HCT116 (cell line): ENCODE data around the gene ZDHHC1. TPM values are rescaled to one million over a fixed set of nuclear protein-coding genes. Genes with fewer than 3 reads are reported as not detected.

Experiments
- ATAC-seq: fragments of 200-7000 bp; cut with Tn5 transposase; 2 replicates; pipeline ENCODE4 v1.9.1; 2020; ENCODE audit warnings: mild to moderate bottlenecking, moderate library complexity
- BruUV-seq: library from RNA; stranded (reverse); fragments of 400-500 nt; replicated peaks from 2 replicates; lab custom pipeline; 2021; lab: Mats Ljungman, UMichigan
- CTCF ChIA-PET: fragments of 300-600 bp; sonication (Branson Sonifier 250); formaldehyde crosslinking; loops from one replicate; lab custom pipeline; 2021; ENCODE audit warnings: antibody characterized with exemption; lab: Charles Lee
- POLR2A ChIA-PET: fragments of 300-600, 350-600 bp; sonication (Branson Sonifier 250); formaldehyde crosslinking; loops from one replicate; lab custom pipeline; 2021; ENCODE audit warnings: antibody characterized with exemption; lab: Charles Lee
- RAD21 ChIA-PET, 2 experiments: fragments of 300-600 bp; sonication (Branson Sonifier 250); formaldehyde crosslinking; loops; one replicate each; lab custom pipeline; 2023; ENCODE audit warnings: low total read pairs in 2 of 2; ENCODE audit not compliant: uncharacterized antibody in 2 of 2, unreplicated experiment in 2 of 2, low non-redundant PET in 1 of 2; lab: Charles Lee
- DNase-seq: peaks from one replicate; pipeline ENCODE4 v3.0.0-alpha.2; 2010; ENCODE audit warnings: low read depth, low spot score
- H2AFZ ChIP-seq: fragments of 200-600 bp; shearing (Covaris generic), sonication (generic); 2 replicates; pipeline ENCODE4 v1.6.1; 2017; ENCODE audit warnings: low read depth, mixed run types, mixed read lengths, antibody characterized with exemption, low read length; ENCODE audit not compliant: poor library complexity, severe bottlenecking
- H3K27ac ChIP-seq: 2 replicates; pipeline ENCODE4 v1.5.1; 2012; ENCODE audit warnings: low read depth, low read length
- H3K27me3 ChIP-seq: fragments of 200-600 bp; sonication (generic); 2 replicates; pipeline ENCODE4 v1.6.1; 2016; ENCODE audit warnings: mixed run types, low read length, mixed read lengths; ENCODE audit not compliant: insufficient read depth
- H3K36me3 ChIP-seq, 2 experiments: fragments of 200-500 bp in 1 of 2; fragments of 200-600 bp in 1 of 2; sonication (Bioruptor generic) in 1 of 2; sonication (generic) in 1 of 2; 2 replicates each; pipeline versions ENCODE4 v1.5.1 to v1.6.1; 2014 to 2016; ENCODE audit warnings: low read length in 2 of 2, inconsistent platforms in 1 of 2, mixed read lengths in 1 of 2, mixed run types in 1 of 2; ENCODE audit not compliant: insufficient read depth in 2 of 2, control insufficient read depth in 1 of 2
- H3K4me1 ChIP-seq, 2 experiments: fragments of 200-600 bp in 1 of 2; sonication (generic) in 1 of 2; 2 replicates each; pipeline versions ENCODE4 v1.5.1 to v1.6.1; 2012 to 2017; ENCODE audit warnings: low read length in 2 of 2, inconsistent platforms in 1 of 2, mild to moderate bottlenecking in 1 of 2, mixed read lengths in 1 of 2, mixed run types in 1 of 2, moderate library complexity in 1 of 2; ENCODE audit not compliant: insufficient read depth in 2 of 2, control insufficient read depth in 1 of 2
- H3K4me2 ChIP-seq: fragments of 200-600 bp; sonication (generic); 2 replicates; pipeline ENCODE4 v1.6.1; 2017; ENCODE audit warnings: mixed run types, low read length, mixed read lengths
- H3K4me3 ChIP-seq, 2 experiments: fragments of 200-600 bp in 1 of 2; sonication (generic) in 1 of 2; replicated peaks in 1 of 2; 2 replicates each; pipeline ENCODE4 v1.5.1; 2011 to 2016; ENCODE audit warnings: low read length in 2 of 2, control low read depth in 1 of 2, low read depth in 1 of 2, mild to moderate bottlenecking in 1 of 2, mixed read lengths in 1 of 2, mixed run types in 1 of 2
- H3K79me2 ChIP-seq: fragments of 200-600 bp; sonication (generic); 2 replicates; pipeline ENCODE4 v1.6.1; 2017; ENCODE audit warnings: mild to moderate bottlenecking, mixed run types, low read length, moderate library complexity, mixed read lengths; ENCODE audit not compliant: insufficient read depth
- H3K9ac ChIP-seq: fragments of 200-600 bp; sonication (generic); 2 replicates; pipeline ENCODE4 v1.6.1; 2016; ENCODE audit warnings: low read length, mixed read lengths
- H3K9me2 ChIP-seq: fragments of 200-600 bp; sonication (generic), shearing (Covaris generic); 2 replicates; pipeline ENCODE4 v1.6.1; 2017; ENCODE audit warnings: mixed run types, mild to moderate bottlenecking, moderate library complexity; ENCODE audit not compliant: insufficient read depth
- H3K9me3 ChIP-seq, 2 experiments: fragments of 200-500 bp in 1 of 2; fragments of 200-600 bp in 1 of 2; sonication (Bioruptor generic) in 1 of 2; sonication (generic) in 1 of 2; 2 replicates each; pipeline ENCODE4 v1.6.1; 2014 to 2017; ENCODE audit warnings: low read length in 2 of 2, mixed read lengths in 2 of 2, inconsistent platforms in 1 of 2, low read depth in 1 of 2, mild to moderate bottlenecking in 1 of 2, mixed run types in 1 of 2, moderate library complexity in 1 of 2; ENCODE audit not compliant: control insufficient read depth in 1 of 2, insufficient read depth in 1 of 2
- H4K20me1 ChIP-seq: fragments of 200-600 bp; sonication (generic), shearing (Covaris generic); 2 replicates; pipeline ENCODE4 v1.6.1; 2017; ENCODE audit warnings: mixed run types, mild to moderate bottlenecking, moderate library complexity; ENCODE audit not compliant: insufficient read depth
- CBX3 ChIP-seq: IDR thresholded peaks from 2 replicates; pipeline ENCODE4 v1.6.1; 2012; ENCODE audit warnings: low read depth
- CEBPB ChIP-seq: IDR thresholded peaks from 2 replicates; pipeline ENCODE4 v1.6.1; 2012; ENCODE audit warnings: low read depth
- EZH2 ChIP-seq: fragments of 200-600 bp; sonication (generic); IDR thresholded peaks from 2 replicates; pipeline ENCODE4 v1.6.1; 2017; ENCODE audit warnings: antibody characterized with exemption, mixed run types
- FOSL1 ChIP-seq: IDR thresholded peaks from 2 replicates; pipeline ENCODE4 v1.6.1; 2012; ENCODE audit warnings: low read depth
- POLR2AphosphoS5 ChIP-seq: IDR thresholded peaks from 2 replicates; pipeline ENCODE4 v1.6.1; 2011; ENCODE audit warnings: mild to moderate bottlenecking, low read depth, low read length, moderate library complexity
- RAD21 ChIP-seq: IDR thresholded peaks from 2 replicates; pipeline ENCODE4 v1.6.1; 2012; ENCODE audit warnings: low read depth, mild to moderate bottlenecking
- SIN3A ChIP-seq: IDR thresholded peaks from 2 replicates; pipeline ENCODE4 v1.6.1; 2012; ENCODE audit warnings: low read depth
- SP1 ChIP-seq: IDR thresholded peaks from 2 replicates; pipeline ENCODE4 v1.6.1; 2012; ENCODE audit warnings: low read depth
- TCF7L2 ChIP-seq: IDR thresholded peaks from 2 replicates; pipeline ENCODE4 v1.7.0; 2011; ENCODE audit warnings: borderline replicate concordance, inconsistent platforms; ENCODE audit not compliant: insufficient read depth, insufficient read length; ENCODE audit errors: extremely low read depth
- ZFX ChIP-seq: fragments of 450-650 bp; IDR thresholded peaks from 2 replicates; pipeline ENCODE4 v1.6.1; 2017
- ZNF274 ChIP-seq: fragments of 200-500 bp; sonication (Bioruptor generic); IDR thresholded peaks from 2 replicates; pipeline ENCODE4 v1.6.1; 2014; ENCODE audit warnings: mild to moderate bottlenecking, low read depth, low read length, inconsistent platforms
- intact Hi-C: fragments of 100-400 bp; cut with micrococcal nuclease; formaldehyde crosslinking; loops from 2 replicates; pipeline ENCODE4 v1.10.0; 2022
- total RNA-seq: library from RNA; stranded (reverse); gene quantifications from one replicate; pipeline ENCODE4 v1.2.1, GENCODE V29; 2021; ENCODE audit not compliant: unreplicated experiment
- TF ChIP-seq, protein P1 (sequence below): IDR thresholded peaks from 2 replicates; pipeline ENCODE4 v1.6.1; 2011; ENCODE audit warnings: mild to moderate bottlenecking, low read length, moderate library complexity; ENCODE audit not compliant: insufficient replicate concordance; ENCODE audit errors: extremely low read depth
- TF ChIP-seq, protein P2 (sequence below): IDR thresholded peaks from 2 replicates; pipeline ENCODE4 v1.6.1; 2012

Gene ZDHHC1
- total RNA-seq, 1 experiment from 2014 or later, result 9.1 TPM

DNA sequence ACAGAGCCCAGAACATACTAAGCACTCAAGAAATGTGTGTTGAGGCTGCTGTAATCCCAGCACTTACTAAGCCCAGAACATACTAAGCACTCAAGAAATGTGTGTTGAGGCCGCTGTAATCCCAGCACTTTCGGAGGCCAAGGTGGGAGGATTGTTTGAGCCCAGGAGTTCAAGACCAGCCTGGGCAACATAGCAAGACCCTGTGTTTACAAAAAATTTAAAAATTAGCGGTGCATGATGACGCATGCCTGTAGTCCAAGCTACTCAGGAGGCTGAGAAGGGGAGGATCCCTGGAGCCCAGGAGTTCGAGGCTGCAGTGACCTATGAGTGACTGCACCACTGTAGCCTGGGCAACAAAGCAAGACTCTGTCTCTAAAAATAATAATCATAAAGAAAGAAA, 6.7 kb upstream of the ZDHHC1 start:
- POLR2A ChIA-PET, result no interaction called here

More for the DNA sequence above, 6.7 kb upstream of the ZDHHC1 start:
- Histone ChIP-seq H3K36me3 (no peaks in the 10 kb centered on the region), H3K4me3 (no peak overlapping the region), H3K4me2 (no peak overlapping the region), H3K9me2 (no peaks in the 10 kb centered on the region), H3K27me3 (no peaks in the 10 kb centered on the region), H3K79me2 (no peaks in the 10 kb centered on the region), H4K20me1 (no peaks in the 10 kb centered on the region), H3K9me3 (no peaks in the 10 kb centered on the region), H3K27ac (no peak overlapping the region), H3K9ac (no peak overlapping the region), H3K4me1 (peaks cover 0 to 2% of the 10 kb centered on the region in 2 experiments; a peak in 1 of 4 replicates), H2AFZ (no peak overlapping the region)
- intact Hi-C loops, result no loop called here
- ChIA-PET RAD21 (no interaction called here), CTCF (interaction anchor here (1.5 kb wide), 1 partner anchor 43 kb away, joined by 3 read pairs; no protein-coding TSS in a partner anchor)
- no TSS peak for BruUV-seq
- DNase-seq (no peak), ATAC-seq (no peak)
- TF ChIP-seq CBX3, result no peak
- TF ChIP-seq SP1, result no peak
- no peak for TF ChIP-seq RAD21
- TF ChIP-seq EZH2, result no peak
- no peak for TF ChIP-seq FOSL1
- TF ChIP-seq TCF7L2, result no peak
- no peak for TF ChIP-seq SIN3A
- TF ChIP-seq, protein P1, sequence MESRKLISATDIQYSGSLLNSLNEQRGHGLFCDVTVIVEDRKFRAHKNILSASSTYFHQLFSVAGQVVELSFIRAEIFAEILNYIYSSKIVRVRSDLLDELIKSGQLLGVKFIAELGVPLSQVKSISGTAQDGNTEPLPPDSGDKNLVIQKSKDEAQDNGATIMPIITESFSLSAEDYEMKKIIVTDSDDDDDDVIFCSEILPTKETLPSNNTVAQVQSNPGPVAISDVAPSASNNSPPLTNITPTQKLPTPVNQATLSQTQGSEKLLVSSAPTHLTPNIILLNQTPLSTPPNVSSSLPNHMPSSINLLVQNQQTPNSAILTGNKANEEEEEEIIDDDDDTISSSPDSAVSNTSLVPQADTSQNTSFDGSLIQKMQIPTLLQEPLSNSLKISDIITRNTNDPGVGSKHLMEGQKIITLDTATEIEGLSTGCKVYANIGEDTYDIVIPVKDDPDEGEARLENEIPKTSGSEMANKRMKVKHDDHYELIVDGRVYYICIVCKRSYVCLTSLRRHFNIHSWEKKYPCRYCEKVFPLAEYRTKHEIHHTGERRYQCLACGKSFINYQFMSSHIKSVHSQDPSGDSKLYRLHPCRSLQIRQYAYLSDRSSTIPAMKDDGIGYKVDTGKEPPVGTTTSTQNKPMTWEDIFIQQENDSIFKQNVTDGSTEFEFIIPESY, result no peak
- no peak for TF ChIP-seq ZFX
- TF ChIP-seq ZNF274, result no peak
- TF ChIP-seq CEBPB, result no peak
- TF ChIP-seq, protein P2, sequence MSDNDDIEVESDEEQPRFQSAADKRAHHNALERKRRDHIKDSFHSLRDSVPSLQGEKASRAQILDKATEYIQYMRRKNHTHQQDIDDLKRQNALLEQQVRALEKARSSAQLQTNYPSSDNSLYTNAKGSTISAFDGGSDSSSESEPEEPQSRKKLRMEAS, result no peak
- no peak for TF ChIP-seq POLR2AphosphoS5
